H1 (cell line): ENCODE results near the gene FOXA2. TPM values are rescaled to one million over a fixed set of nuclear protein-coding genes. Genes with fewer than 3 reads are reported as not detected.

Source experiments
- CTCF ChIA-PET: fragments of 300-600 bp; sonication (Branson Sonifier 250); formaldehyde crosslinking; loops from one replicate; lab custom pipeline; 2021; ENCODE audit not compliant: partially characterized antibody; lab: Charles Lee
- POLR2A ChIA-PET: fragments of 300-600 bp; sonication (Branson Sonifier 250); formaldehyde crosslinking; loops from one replicate; lab custom pipeline; 2021; ENCODE audit warnings: inconsistent platforms; ENCODE audit not compliant: partially characterized antibody; lab: Charles Lee
- DNase-seq, 2 experiments: peaks; one replicate each; pipeline versions ENCODE4 v3.0.0 to v3.0.0-alpha.2; 2010 to 2022; ENCODE audit warnings: low spot score in 2 of 2, low read depth in 1 of 2, mixed read lengths in 1 of 2
- FAIRE-seq: peaks from 2 replicates; lab custom pipeline; 2011; peaks lifted over from hg19 to GRCh38; lab: Jason Lieb, UNC
- H2AFZ ChIP-seq: 2 replicates; pipeline ENCODE4 v1.8.1; 2012; ENCODE audit warnings: low read length, inconsistent platforms
- H2AK5ac ChIP-seq: 2 replicates; pipeline ENCODE4 v1.6.1; 2013; ENCODE audit warnings: low read depth, low read length
- H2BK120ac ChIP-seq: replicated peaks from 2 replicates; pipeline ENCODE3; 2013; ENCODE audit warnings: low read depth, low read length, inconsistent platforms
- H2BK12ac ChIP-seq: 2 replicates; pipeline ENCODE4 v1.6.1; 2013; ENCODE audit warnings: low read depth, low read length
- H2BK15ac ChIP-seq: 2 replicates; pipeline ENCODE4 v1.6.1; 2013; ENCODE audit warnings: low read length
- H2BK20ac ChIP-seq: 2 replicates; pipeline ENCODE4 v1.6.1; 2013; ENCODE audit warnings: low read length
- H2BK5ac ChIP-seq: 2 replicates; pipeline ENCODE4 v1.6.1; 2013; ENCODE audit warnings: low read depth, low read length
- H3K14ac ChIP-seq: 2 replicates; pipeline ENCODE4 v1.6.1; 2013; ENCODE audit warnings: inconsistent platforms; ENCODE audit not compliant: insufficient read length
- H3K18ac ChIP-seq: 2 replicates; pipeline ENCODE4 v1.6.1; 2013; ENCODE audit warnings: low read length; ENCODE audit errors: extremely low read depth
- H3K23ac ChIP-seq: 2 replicates; pipeline ENCODE4 v1.6.1; 2013; ENCODE audit warnings: inconsistent platforms; ENCODE audit not compliant: insufficient read length
- H3K23me2 ChIP-seq: 2 replicates; pipeline ENCODE4 v1.6.1; 2013; ENCODE audit warnings: low read depth, low read length
- H3K27ac ChIP-seq: 2 replicates; pipeline ENCODE4 v1.6.1; 2011; ENCODE audit warnings: low read depth, low read length, inconsistent platforms
- H3K27me3 ChIP-seq, 4 experiments: replicated peaks in 1 of 4; 1 replicate in 1 of 4; 2 replicates in 3 of 4; pipeline versions ENCODE4 v1.6.1 to v1.8.1; 2011 to 2013; ENCODE audit warnings: low read length in 3 of 4, mild to moderate bottlenecking in 3 of 4, inconsistent platforms in 2 of 4, mixed read lengths in 2 of 4, moderate library complexity in 1 of 4; ENCODE audit not compliant: control insufficient read depth in 3 of 4, insufficient read depth in 3 of 4; ENCODE audit errors: extremely low read depth in 1 of 4
- H3K36me3 ChIP-seq, 4 experiments: 2 replicates each; pipeline versions ENCODE4 v1.6.1 to v1.8.1; 2011 to 2013; ENCODE audit warnings: mild to moderate bottlenecking in 4 of 4, low read length in 3 of 4, moderate library complexity in 2 of 4, control low read depth in 1 of 4, inconsistent platforms in 1 of 4; ENCODE audit not compliant: insufficient read depth in 4 of 4, control insufficient read depth in 2 of 4
- H3K4ac ChIP-seq: replicated peaks from 2 replicates; pipeline ENCODE3; 2013; ENCODE audit warnings: low read length, low read depth, mixed read lengths, inconsistent platforms; ENCODE audit not compliant: insufficient read length
- H3K4me1 ChIP-seq, 4 experiments: replicated peaks in 1 of 4; 1 replicate in 1 of 4; 2 replicates in 3 of 4; pipeline versions ENCODE4 v1.6.1 to v1.8.1; 2011 to 2013; ENCODE audit warnings: low read length in 3 of 4, inconsistent platforms in 2 of 4, mixed read lengths in 1 of 4; ENCODE audit not compliant: insufficient read depth in 4 of 4, control insufficient read depth in 3 of 4
- H3K4me2 ChIP-seq, 2 experiments: 2 replicates each; pipeline versions ENCODE4 v1.6.1 to v1.8.1; 2011 to 2013; ENCODE audit warnings: low read depth in 2 of 2, low read length in 2 of 2, control low read depth in 1 of 2, inconsistent platforms in 1 of 2, mild to moderate bottlenecking in 1 of 2; ENCODE audit not compliant: insufficient read depth in 1 of 2
- H3K4me3 ChIP-seq, 4 experiments: fragments of 200-600, 300-600 bp in 1 of 4; sonication (generic), shearing (Covaris generic), sonication (Bioruptor Twin) in 1 of 4; 2 replicates each; pipeline versions ENCODE4 v1.5.1 to v1.8.1; 2011 to 2016; ENCODE audit warnings: low read length in 4 of 4, low read depth in 3 of 4, control low read depth in 2 of 4, inconsistent platforms in 2 of 4, mild to moderate bottlenecking in 2 of 4, mixed read lengths in 1 of 4, moderate library complexity in 1 of 4; ENCODE audit not compliant: insufficient read depth in 2 of 4; ENCODE audit errors: extremely low read depth in 1 of 4
- H3K56ac ChIP-seq: replicated peaks from 2 replicates; pipeline ENCODE3; 2013; ENCODE audit warnings: low read depth, mild to moderate bottlenecking, mixed read lengths, low read length, inconsistent platforms; ENCODE audit not compliant: insufficient read length
- H3K79me1 ChIP-seq: 2 replicates; pipeline ENCODE4 v1.6.1; 2013; ENCODE audit warnings: low read depth, low read length, control low read depth
- H3K79me2 ChIP-seq, 2 experiments: 2 replicates each; pipeline versions ENCODE4 v1.6.1 to v1.8.1; 2012 to 2013; ENCODE audit warnings: low read length in 2 of 2, mild to moderate bottlenecking in 2 of 2, inconsistent platforms in 1 of 2; ENCODE audit not compliant: insufficient read depth in 2 of 2, control insufficient read depth in 1 of 2
- H3K9ac ChIP-seq, 4 experiments: replicated peaks in 1 of 4; 1 replicate in 1 of 4; 2 replicates in 3 of 4; pipeline versions ENCODE4 v1.6.1 to v1.8.1; 2011 to 2013; ENCODE audit warnings: low read depth in 3 of 4, low read length in 3 of 4, control low read depth in 2 of 4, mild to moderate bottlenecking in 2 of 4, moderate library complexity in 2 of 4, inconsistent platforms in 1 of 4; ENCODE audit errors: extremely low read depth in 1 of 4
- H3K9me3 ChIP-seq, 2 experiments: 2 replicates each; pipeline versions ENCODE4 v1.6.1 to v1.8.1; 2012 to 2013; ENCODE audit warnings: mild to moderate bottlenecking in 2 of 2, moderate library complexity in 2 of 2, control low read depth in 1 of 2, inconsistent platforms in 1 of 2, low read depth in 1 of 2, low read length in 1 of 2, mixed read lengths in 1 of 2; ENCODE audit not compliant: insufficient read depth in 2 of 2
- H4K20me1 ChIP-seq, 2 experiments: replicated peaks in 1 of 2; 2 replicates each; pipeline versions ENCODE3 to v1.8.1; 2011 to 2013; ENCODE audit warnings: inconsistent platforms in 2 of 2, low read length in 2 of 2, mild to moderate bottlenecking in 1 of 2; ENCODE audit not compliant: insufficient read depth in 2 of 2, control insufficient read depth in 1 of 2
- H4K5ac ChIP-seq: 2 replicates; pipeline ENCODE4 v1.6.1; 2013; ENCODE audit warnings: low read length, low read depth, mixed read lengths, inconsistent platforms; ENCODE audit not compliant: insufficient read length
- H4K8ac ChIP-seq: 2 replicates; pipeline ENCODE4 v1.8.0; 2013; ENCODE audit warnings: mild to moderate bottlenecking, moderate library complexity, low read length, inconsistent platforms; ENCODE audit not compliant: insufficient read depth; ENCODE audit errors: extremely low read depth
- H4K91ac ChIP-seq: replicated peaks from 2 replicates; pipeline ENCODE3; 2013; ENCODE audit warnings: low read length, mixed read lengths, inconsistent platforms; ENCODE audit not compliant: insufficient read length
- ASH2L ChIP-seq: fragments of 200-600, 300-600 bp; sonication (generic); IDR thresholded peaks from one replicate; pipeline ENCODE4 v1.7.1; 2017; ENCODE audit warnings: low read length
- BRCA1 ChIP-seq: IDR thresholded peaks from 2 replicates; pipeline ENCODE4 v1.6.1; 2012; ENCODE audit warnings: low read depth, low read length, improper control_type of control experiment
- JUN ChIP-seq: IDR thresholded peaks from 2 replicates; pipeline ENCODE4 v1.6.1; 2011; ENCODE audit warnings: low read depth, mild to moderate bottlenecking, improper control_type of control experiment, low read length
- PHF8 ChIP-seq: fragments of 200-600 bp; sonication (generic); conservative IDR thresholded peaks from 2 replicates; pipeline ENCODE4 v1.7.1; 2012; ENCODE audit warnings: low read depth, mild to moderate bottlenecking, inconsistent platforms, low read length, moderate library complexity
- RXRA ChIP-seq: IDR thresholded peaks from 2 replicates; pipeline ENCODE4 v1.6.1; 2011; ENCODE audit warnings: low read depth, mild to moderate bottlenecking, low read length, moderate library complexity; ENCODE audit not compliant: insufficient read depth
- SIX5 ChIP-seq: IDR thresholded peaks from 2 replicates; pipeline ENCODE4 v1.6.1; 2011; ENCODE audit warnings: mild to moderate bottlenecking, low read depth, low read length
- SUZ12 ChIP-seq: fragments of 200-600 bp; sonication (generic); IDR thresholded peaks from 2 replicates; pipeline ENCODE4 v1.6.1; 2012; ENCODE audit warnings: mild to moderate bottlenecking, inconsistent platforms, low read length, moderate library complexity, mixed read lengths
- ZNF274 ChIP-seq: IDR thresholded peaks from 2 replicates; pipeline ENCODE4 v1.7.0; 2012; ENCODE audit warnings: low read length, borderline replicate concordance; ENCODE audit errors: extremely low read depth
- WGBS, 2 experiments: shearing (Covaris generic) in 1 of 2; methylation state at CpG; one replicate each; pipeline versions ENCODE4 v1.1.6 to v1.1.7; 2013 to 2015; ENCODE audit warnings: low lambda C conversion rate in 2 of 2, mixed read lengths in 2 of 2, inconsistent platforms in 1 of 2, low coverage in 1 of 2, missing lambda C conversion rate in 1 of 2; ENCODE audit not compliant: insufficient replicate concordance in 2 of 2, insufficient coverage in 1 of 2, insufficient read length in 1 of 2; ENCODE audit errors: extremely low coverage in 1 of 2, missing lambda C conversion rate in 1 of 2; 5-methylcytosine and 5-hydroxymethylcytosine counted together
- polyA plus RNA-seq, 7 experiments: library from polyadenylated mRNA; depleted of rRNA in 3 of 7; stranded (reverse) in 5 of 7; unstranded in 2 of 7; fragments of >200 nt in 5 of 7; fragments of 200-250 nt in 2 of 7; gene quantifications; 1 replicate in 5 of 7; 2 replicates in 1 of 7; 4 replicates in 1 of 7; pipeline versions ENCODE4 v1.2.1 to v1.2.3, GENCODE V29; 2011 to 2013; ENCODE audit warnings: missing spikeins in 2 of 7, mixed read lengths in 2 of 7
- total RNA-seq: library from RNA; stranded (reverse); fragmentation: NEBNext Ultra II Directional; extraction: Animal tissue kit (Norgen Biotek cat#: 25700); gene quantifications from 2 replicates; pipeline ENCODE4 v1.2.1, GENCODE V29; 2021

The FOXA2 gene
- total and polyA plus RNA-seq, 2 of the 8 experiments (the other 6 are each of a cell fraction or from before 2014, with no cell fraction given): not detected

DNA sequence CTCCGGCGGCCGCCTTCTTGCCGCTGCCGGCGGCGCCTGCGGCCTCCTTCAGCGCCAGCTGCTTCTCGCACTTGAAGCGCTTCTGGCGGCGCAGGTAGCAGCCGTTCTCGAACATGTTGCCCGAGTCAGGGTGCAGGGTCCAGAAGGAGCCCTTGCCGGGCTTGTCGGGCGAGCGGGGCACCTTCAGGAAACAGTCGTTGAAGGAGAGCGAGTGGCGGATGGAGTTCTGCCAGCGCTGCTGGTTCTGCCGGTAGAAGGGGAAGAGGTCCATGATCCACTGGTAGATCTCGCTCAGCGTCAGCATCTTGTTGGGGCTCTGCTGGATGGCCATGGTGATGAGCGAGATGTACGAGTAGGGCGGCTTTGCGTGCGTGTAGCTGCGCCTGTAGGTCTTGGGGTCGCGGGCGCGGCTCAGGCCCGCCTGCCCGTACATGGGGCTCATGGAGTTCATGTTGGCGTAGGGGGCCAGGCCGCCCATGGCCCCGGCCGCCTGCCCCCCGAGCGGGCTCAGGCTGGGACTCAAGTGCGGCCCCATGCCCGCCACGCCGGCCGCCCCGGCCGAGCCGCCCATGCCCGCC is 1.9 kb downstream of the FOXA2 start:
- CTCF ChIA-PET: interaction anchor here (0.7 to 1.6 kb wide), 3 partner anchors 10 to 128 kb away, joined by 3 to 5 read pairs (median 4); no protein-coding TSS in a partner anchor
- no peak overlapping the region for H2BK5ac ChIP-seq
- no peak overlapping the region for H3K56ac ChIP-seq
- DNase-seq (peak in 1 of 2 experiments; percentile 73), FAIRE-seq (no peak)
- H2AFZ ChIP-seq: no peak overlapping the region
- H2BK12ac ChIP-seq: peak overlapping the region; percentile 97; the same call in 1 of the 2 replicates
- H3K9me3 ChIP-seq: peaks cover 0 to 3% of the 10 kb centered on the region in 2 experiments; a peak in 1 of 4 replicates
- peak overlapping the region; percentile 72; the same call in 1 of the 2 replicates for H2BK15ac ChIP-seq
- 0 out of 2 replicates have a peak overlapping the region, but pooled peaks have one; percentile 90 for H2BK20ac ChIP-seq
- no peak overlapping the region for H3K14ac ChIP-seq
- no peak overlapping the region; the same call in 1 of the 2 replicates for H2AK5ac ChIP-seq
- H2BK120ac ChIP-seq: no peak overlapping the region
- H3K9ac ChIP-seq: no peak overlapping the region
- H3K23ac ChIP-seq: no peak overlapping the region
- POLR2A ChIA-PET: interaction anchor here (0.8 to 1.4 kb wide), 2 partner anchors 11 to 15 kb away, joined by 3 to 7 read pairs; no protein-coding TSS in a partner anchor
- H3K4me3 ChIP-seq: peak overlapping the region in 1 of 4 experiments; percentile 52; a peak in 3 of 8 replicates
- no peaks in the 10 kb centered on the region for H3K79me1 ChIP-seq
- H3K36me3 ChIP-seq: peaks cover 0 to 15% (median 0%) of the 10 kb centered on the region in 4 experiments; a peak in 1 of 8 replicates
- H3K27ac ChIP-seq: no peak overlapping the region
- H3K23me2 ChIP-seq: peaks cover 3% of the 10 kb centered on the region; the same call in 1 of the 2 replicates
- no peak overlapping the region for H3K4ac ChIP-seq
- peaks cover 94 to 99% (median 98%) of the 10 kb centered on the region in 4 experiments for H3K27me3 ChIP-seq
- no peak overlapping the region for H4K91ac ChIP-seq
- H4K8ac ChIP-seq: no peak overlapping the region; the same call in 1 of the 2 replicates
- H4K20me1 ChIP-seq: peaks cover 20 to 22% of the 10 kb centered on the region in 2 experiments
- H3K4me1 ChIP-seq: peaks cover 4 to 20% (median 18%) of the 10 kb centered on the region in 4 experiments
- H3K4me2 ChIP-seq: peak overlapping the region; percentile 47 to 55; a peak in 3 of 4 replicates
- H4K5ac ChIP-seq: no peak overlapping the region
- WGBS, 2 experiments: 2% methylated on average over 37 of the region's 54 CpGs; no CpG with 5 or more reads in 1 of the 2 experiments
- H3K79me2 ChIP-seq: no peaks in the 10 kb centered on the region
- H3K18ac ChIP-seq: peak overlapping the region; percentile 83; the same call in 1 of the 2 replicates
- no peak for TF ChIP-seq ZNF274
- TF ChIP-seq SUZ12: peak; percentile 94
- no peak for TF ChIP-seq SIX5
- no peak for TF ChIP-seq RXRA
- TF ChIP-seq BRCA1: no peak
- no peak for TF ChIP-seq JUN
- no peak for TF ChIP-seq PHF8
- TF ChIP-seq ASH2L: no peak
